ENCODE data around the gene FKBP2.

GRCh38 chr11:64240435-64241240 is at the start of gene FKBP2:
- TF ChIP-seq EZH2 (IDR thresholded peaks at IDR 0.05; ENCODE audit: low read length) (no peak), CTCF (optimal IDR thresholded peaks at IDR 0.05 in 1 of 3, IDR thresholded peaks at IDR 0.05 in 1 of 3, conservative IDR thresholded peaks at IDR 0.05 in 1 of 3; ENCODE audit: extremely low read depth in 1 of 3, insufficient read depth in 2 of 3, low read length in 3 of 3) (no peak)

Data from keratinocyte (primary cell).